HG03025 (cell line): Measurements from ENCODE around the gene SRSF4.

ENCODE experiments used
- ATAC-seq: cut with Tn5 transposase; IDR thresholded peaks from one replicate; pipeline ENCODE4 v1.9.1; 2021; ENCODE audit warnings: mild to moderate bottlenecking, moderate library complexity; ENCODE audit not compliant: unreplicated experiment, low FRiP score

The SRSF4 gene

GRCh38 chr1:29100487-29100886 is 81.2 kb downstream of the SRSF4 start:
- ATAC-seq: no peak

- ATAC-seq: no peak
Measured at GRCh38 chr1:29099286-29099685, 82.4 kb downstream of the SRSF4 start.
